ENCODE results near the gene DIAPH3.
"Not testable (repeated sequence)": the region's sequence is repeated elsewhere in the genome, so short reads cannot be mapped to it uniquely, and the experiment has no call there.

The DIAPH3 gene

DNA sequence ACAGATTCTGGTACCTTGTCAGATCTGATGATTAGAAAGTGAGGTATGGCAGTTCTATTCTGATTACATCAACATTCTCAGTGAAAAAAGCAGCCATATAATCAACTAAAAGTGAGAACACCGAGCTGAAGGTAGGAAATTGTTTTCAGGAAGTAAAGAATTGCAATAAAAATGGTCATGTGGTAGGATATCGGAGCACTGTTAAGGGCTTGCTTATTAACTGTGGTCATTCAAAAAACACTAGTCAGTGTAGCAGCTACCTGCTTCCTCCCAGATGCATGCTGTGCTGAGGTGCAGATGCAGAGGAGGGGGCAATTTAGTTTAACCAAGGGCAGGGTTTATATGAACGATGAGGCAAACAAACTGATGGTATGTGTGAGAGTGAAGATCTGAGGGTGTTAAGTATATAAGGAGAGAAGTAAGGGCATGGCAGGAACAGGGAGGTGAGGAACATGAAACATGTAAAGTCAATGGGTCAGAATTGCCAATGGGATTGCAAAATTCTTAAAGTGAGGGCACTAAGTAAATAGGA, 111.9 kb downstream of the DIAPH3 start:
- in situ Hi-C loops (cut with HindIII; ENCODE audit: low pct_ligation_motif_present, low pct_unique_long_range_greater_than_20kb, low sequenced_read_pairs): no loop called here
- DNase-seq: no peak

DNA sequence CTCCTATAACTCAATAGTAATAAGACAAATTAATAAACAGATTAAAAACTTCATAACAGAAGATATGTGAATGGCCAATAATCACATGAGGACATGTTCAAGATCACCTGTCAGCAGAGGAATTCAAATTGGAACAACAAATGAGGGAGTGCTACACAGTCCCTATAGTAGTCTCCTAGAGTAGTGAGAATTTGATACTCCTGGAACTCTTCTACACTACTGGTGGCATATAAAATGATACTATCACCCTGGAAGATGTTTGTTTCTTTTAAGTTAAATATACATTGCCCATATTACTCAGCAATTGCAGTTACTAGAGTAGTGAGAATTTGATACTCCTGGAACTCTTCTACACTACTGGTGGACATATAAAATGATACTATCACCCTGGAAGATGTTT, 115.4 kb downstream of the DIAPH3 start:
- in situ Hi-C loops (cut with HindIII; ENCODE audit: low pct_ligation_motif_present, low pct_unique_long_range_greater_than_20kb, low sequenced_read_pairs); DNase-seq: not testable (repeated sequence)

DNA sequence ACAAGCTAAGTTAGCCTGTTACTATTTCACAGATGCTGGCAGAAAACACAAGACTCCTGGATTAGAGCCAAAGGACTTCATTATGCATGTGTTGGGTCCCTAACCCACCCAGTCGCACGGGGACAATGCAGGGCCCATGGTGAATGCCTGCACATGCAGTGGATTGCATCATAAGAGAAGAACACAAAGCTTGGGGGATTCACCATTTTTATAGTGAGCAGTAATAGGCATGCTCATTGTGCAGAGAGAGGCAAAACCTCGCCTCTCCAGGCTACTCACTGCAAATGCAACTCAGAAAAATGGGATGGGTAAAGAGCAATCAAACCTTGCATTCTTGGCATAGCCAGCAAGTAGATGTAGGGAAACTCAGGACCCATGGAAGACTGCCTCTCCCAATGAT, 115.8 kb downstream of the DIAPH3 start:
- in situ Hi-C loops (cut with HindIII; ENCODE audit: low pct_ligation_motif_present, low pct_unique_long_range_greater_than_20kb, low sequenced_read_pairs): no loop called here

DNA sequence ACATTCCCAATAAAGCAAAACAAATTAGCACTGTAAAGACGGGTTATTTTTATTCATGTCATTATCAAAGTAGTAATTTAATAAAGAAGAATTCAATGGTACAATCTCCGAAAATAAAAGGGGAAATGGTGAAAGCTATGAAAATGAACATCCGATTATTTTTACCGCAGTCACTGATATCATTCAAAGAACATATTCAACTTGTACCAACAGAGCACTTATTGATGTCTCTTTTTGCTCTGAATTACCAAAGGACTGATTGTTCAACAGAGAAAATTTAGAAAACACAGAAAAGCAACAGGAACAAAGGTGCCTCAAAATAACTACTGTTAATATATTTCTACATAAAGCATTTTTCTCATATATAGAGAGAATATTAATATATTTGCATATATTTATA, 119.4 kb downstream of the DIAPH3 start:
- in situ Hi-C loops (cut with HindIII; ENCODE audit: low pct_ligation_motif_present, low pct_unique_long_range_greater_than_20kb, low sequenced_read_pairs): no loop called here
- no peak for DNase-seq

More for the DNA sequence above, 115.8 kb downstream of the DIAPH3 start:
- peak; percentile 39 for DNase-seq

DNA sequence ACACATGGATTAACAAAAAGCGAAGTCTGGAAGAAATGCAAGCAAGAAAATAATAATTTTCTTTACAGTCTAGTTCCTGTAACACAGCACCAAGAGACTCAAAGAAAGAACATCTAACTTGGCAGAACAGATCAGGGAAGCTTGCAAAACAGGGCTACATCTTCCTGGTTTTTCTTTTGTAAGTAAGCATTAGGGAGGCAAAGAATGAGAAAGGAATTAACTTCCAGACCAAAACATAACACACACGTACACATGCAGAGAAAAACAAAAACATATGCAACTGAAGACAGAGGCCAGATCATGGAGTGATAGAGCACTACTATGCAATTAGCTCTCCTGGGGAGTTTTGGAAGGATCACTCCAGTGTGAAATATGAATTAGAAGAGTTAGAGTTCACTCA, 120.5 kb downstream of the DIAPH3 start:
- in situ Hi-C loops (cut with HindIII; ENCODE audit: low pct_ligation_motif_present, low pct_unique_long_range_greater_than_20kb, low sequenced_read_pairs): no loop called here
- no peak for DNase-seq

DNA sequence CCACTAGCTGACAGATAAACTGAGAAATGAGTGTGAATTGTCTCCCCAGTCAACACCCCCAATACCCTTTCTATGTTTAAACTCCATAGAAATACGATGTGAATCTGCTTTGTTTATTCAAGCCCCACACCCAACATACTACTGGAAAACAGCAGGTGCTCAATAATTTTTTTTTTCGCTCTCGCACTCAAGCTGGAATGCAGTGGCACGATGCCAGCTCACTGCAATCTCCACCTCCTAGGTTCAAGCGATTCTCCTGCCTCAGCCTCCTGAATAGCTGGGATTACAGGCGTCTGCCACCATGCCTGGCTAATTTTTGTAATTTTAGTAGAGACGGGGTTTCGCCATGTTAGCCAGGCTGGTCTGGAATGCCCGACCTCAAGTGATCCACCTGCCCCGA, 123.1 kb downstream of the DIAPH3 start:
- in situ Hi-C loops (cut with HindIII; ENCODE audit: low pct_ligation_motif_present, low pct_unique_long_range_greater_than_20kb, low sequenced_read_pairs); DNase-seq: not testable (repeated sequence)

DNA sequence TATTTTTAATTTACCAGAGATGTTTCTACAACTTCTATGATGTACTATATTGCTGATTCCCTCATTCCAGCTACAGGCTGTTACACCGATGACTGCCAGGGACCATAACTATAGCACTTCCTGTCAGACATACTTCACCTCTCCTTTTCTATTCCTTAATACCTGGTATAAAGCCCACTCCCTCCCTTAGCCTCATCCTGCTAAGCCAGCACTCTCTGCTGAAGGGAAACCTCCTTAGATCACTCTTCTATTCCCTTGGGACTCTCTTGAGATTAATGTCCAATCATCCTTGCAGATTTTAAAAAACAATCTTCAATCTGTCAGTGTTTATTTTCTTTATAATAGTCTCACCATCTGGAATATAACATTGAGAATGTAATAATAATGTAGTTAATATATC, 127.9 kb downstream of the DIAPH3 start:
- DNase-seq: no peak
- in situ Hi-C loops (cut with HindIII; ENCODE audit: low pct_ligation_motif_present, low pct_unique_long_range_greater_than_20kb, low sequenced_read_pairs): no loop called here

DNA sequence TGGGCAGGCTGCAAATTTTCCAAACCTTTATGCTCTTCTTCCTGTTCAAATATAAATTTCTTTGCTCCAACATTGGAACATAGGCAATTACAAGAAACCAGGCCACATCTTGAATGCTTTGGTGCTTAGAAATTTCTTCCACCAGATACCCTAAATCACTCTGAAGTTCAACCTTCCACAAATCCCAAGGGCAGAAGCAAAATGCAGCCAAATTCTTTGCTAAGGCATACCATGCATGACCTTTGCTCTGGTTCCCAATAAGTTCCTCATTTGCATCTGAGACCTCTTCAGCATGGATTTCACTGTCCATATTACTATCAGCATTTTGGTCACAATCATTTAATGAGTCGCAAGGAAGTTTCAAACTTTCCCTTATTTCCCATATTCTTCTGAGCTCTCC, 130.9 kb downstream of the DIAPH3 start:
- in situ Hi-C loops (cut with HindIII; ENCODE audit: low pct_ligation_motif_present, low pct_unique_long_range_greater_than_20kb, low sequenced_read_pairs): no loop called here
- DNase-seq: no peak

DNA sequence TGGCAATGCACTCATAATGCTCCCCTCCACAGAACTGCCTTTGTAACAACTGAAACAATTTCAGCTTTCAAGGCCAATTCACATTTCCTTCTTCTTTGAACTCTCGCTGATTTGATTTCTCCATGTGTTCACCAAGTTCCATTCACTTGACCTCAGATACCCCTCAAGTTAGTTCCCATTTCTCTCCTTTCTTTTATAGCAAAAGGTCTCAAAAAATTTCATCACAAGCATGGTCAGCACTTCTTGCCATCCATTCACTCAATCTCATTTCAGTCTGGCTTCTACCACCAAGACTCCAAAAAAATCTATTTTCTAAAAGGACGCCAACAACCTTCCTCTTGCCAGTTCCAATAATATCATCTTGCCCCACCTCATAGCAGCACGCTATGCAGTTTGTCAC, 135.7 kb downstream of the DIAPH3 start:
- no peak for DNase-seq
- in situ Hi-C loops (cut with HindIII; ENCODE audit: low pct_ligation_motif_present, low pct_unique_long_range_greater_than_20kb, low sequenced_read_pairs): no loop called here

DNA sequence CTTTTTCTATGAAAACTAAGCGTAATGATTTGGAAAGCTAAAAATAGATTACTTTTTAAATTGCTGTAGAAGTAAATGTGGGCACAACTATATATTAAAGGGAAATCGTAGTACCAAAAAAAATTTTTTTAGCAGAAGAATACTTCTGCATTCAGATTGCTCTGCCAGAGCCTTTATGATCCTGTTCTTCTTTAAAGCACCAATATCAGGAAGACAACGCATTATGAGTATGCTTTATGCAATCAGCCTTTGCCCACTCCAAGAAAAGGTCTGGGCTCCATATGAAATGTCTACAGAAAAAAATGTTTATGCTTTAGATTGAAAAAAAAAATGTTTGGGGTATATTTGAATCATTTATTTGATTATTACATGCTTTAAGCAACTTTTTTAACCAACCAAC, 137.4 kb downstream of the DIAPH3 start:
- in situ Hi-C loops (cut with HindIII; ENCODE audit: low pct_ligation_motif_present, low pct_unique_long_range_greater_than_20kb, low sequenced_read_pairs): no loop called here
- DNase-seq: no peak

DNA sequence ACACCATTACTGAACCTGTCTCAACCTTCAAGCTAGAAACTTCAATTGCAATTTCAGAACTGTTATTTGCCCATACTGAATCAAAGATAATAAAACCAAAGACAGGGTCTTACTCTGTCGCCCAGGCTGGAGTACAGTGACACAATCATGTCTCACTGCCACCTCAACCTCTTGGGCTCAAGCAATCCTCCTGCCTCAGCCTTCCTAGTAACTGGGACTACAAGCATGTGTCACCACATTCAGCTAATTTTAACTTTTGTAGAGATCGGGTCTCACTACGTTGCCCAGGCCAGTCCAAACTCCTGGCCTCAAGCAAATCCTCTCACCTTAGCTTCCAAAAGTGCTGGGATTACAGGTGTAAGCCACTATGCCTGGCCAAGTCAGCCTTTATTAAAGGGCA, 143.4 kb downstream of the DIAPH3 start:
- in situ Hi-C loops (cut with HindIII; ENCODE audit: low pct_ligation_motif_present, low pct_unique_long_range_greater_than_20kb, low sequenced_read_pairs): no loop called here
- no peak for DNase-seq

DNA sequence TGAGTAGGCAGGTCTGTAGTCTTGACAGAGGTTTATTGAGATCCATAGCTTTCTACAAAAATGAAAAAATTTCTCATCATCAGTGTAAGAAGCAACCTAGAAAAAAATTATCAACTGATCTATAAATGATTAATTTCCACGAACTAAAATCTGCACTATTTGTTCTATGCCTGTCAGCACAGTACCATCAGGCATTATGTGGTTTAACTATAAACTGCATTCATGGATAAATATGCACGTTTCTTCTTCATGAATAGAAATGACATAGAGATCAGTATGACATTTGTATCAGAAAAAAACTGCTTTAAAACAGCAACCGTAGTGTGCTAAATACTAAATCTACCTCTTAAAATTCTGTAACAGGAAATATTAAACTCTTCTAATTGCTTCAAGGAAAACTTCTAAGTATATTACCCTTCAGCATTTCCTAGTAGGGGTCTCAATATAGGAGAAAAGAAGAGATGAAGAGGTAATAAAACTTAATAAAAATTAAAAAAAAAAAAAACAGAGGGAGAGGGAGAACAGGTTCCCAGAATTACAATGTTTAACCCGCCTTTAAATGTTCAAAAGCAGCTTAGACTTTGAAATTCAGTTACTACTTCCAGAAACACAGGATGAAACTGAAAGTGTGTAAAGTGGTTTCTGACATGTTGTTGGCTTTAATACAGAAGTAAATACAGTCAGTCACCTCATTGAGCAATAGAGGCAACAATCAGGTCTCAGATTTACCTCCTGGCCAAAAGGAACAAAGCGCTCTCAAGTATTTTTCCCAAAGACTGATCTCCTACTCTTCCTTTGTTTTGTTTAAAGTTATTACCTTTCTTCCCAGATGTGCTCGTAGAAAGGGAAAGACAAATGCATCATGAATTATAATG, 144.4 kb downstream of the DIAPH3 start:
- DNase-seq: no peak
- in situ Hi-C loops (cut with HindIII; ENCODE audit: low pct_ligation_motif_present, low pct_unique_long_range_greater_than_20kb, low sequenced_read_pairs): no loop called here

DNA sequence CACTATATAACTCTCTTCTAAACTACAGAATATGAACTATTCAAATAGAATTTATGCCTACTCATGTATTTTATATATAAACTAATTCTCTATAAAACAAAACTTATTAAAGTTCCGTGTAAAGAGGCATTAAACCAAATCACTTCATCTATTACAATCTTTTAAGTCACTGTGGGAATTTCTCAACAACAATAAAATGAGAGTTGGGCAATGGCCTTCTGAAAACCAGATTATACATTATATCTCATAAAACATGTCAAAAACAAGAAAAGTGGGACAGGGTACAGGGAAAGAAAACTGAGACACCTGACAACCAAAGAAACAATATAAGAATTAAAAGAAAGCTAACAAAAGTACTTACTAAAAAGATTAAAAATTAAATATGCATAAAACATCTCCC, 145.2 kb downstream of the DIAPH3 start:
- DNase-seq: no peak
- in situ Hi-C loops (cut with HindIII; ENCODE audit: low pct_ligation_motif_present, low pct_unique_long_range_greater_than_20kb, low sequenced_read_pairs): no loop called here

DNA sequence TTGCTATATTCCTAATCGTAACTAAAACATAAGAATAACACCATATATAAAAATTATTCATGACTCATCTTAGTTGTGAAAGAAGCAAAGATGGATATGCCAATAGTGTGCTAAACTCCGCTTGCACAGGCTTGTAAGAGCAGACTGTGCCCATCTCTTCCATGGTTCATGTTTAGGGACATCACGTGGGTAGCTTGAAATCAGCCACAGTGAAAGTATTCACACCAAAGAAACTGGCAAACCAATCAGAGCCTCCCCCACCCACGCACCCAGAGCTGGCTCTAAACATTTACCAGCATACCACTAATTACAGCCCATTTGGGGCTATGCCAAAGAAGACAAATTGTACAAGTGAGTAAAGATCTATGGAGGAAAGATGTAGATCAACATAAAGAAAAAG, 147.5 kb downstream of the DIAPH3 start:
- no peak for DNase-seq
- in situ Hi-C loops (cut with HindIII; ENCODE audit: low pct_ligation_motif_present, low pct_unique_long_range_greater_than_20kb, low sequenced_read_pairs): no loop called here

DNA sequence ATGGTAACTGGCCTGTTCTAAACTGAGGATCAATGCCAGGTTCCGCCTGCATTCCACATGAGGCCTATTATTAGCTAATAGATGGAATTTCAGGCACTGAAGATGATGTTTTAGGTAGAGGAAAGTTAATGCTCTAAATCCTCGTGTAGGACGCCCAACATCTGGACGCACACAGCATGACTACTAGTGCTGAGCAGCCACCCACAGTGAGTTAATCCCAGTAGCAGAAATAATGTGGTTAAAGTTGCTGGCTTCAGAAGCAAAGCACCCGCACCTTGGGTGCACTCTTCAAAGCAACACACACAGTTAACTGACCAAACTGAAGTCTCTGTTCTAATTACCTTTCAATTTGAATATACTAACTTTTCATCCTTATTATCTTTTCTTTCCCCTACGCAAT, 150.6 kb downstream of the DIAPH3 start:
- DNase-seq: no peak
- in situ Hi-C loops (cut with HindIII; ENCODE audit: low pct_ligation_motif_present, low pct_unique_long_range_greater_than_20kb, low sequenced_read_pairs): no loop called here

DNA sequence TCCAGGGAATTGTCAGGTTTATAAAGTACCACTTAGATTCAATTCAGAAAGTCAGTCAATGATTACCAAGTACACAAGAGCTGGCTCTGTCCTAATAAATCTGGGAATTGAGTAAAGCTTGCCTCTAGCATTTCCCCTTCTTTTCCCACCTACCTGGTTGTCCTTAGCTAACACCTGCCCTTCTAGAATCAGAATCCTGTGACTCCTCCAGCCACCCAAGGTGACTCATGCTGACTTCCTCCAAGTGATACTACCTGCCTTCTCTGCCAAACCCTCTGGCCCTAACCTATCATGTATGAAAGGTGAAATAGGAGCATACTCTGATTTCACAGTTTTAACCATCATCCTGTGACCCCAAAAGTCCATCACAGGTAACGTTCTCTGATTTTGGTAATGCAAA, 151.2 kb downstream of the DIAPH3 start:
- no peak for DNase-seq
- in situ Hi-C loops (cut with HindIII; ENCODE audit: low pct_ligation_motif_present, low pct_unique_long_range_greater_than_20kb, low sequenced_read_pairs): no loop called here

DNA sequence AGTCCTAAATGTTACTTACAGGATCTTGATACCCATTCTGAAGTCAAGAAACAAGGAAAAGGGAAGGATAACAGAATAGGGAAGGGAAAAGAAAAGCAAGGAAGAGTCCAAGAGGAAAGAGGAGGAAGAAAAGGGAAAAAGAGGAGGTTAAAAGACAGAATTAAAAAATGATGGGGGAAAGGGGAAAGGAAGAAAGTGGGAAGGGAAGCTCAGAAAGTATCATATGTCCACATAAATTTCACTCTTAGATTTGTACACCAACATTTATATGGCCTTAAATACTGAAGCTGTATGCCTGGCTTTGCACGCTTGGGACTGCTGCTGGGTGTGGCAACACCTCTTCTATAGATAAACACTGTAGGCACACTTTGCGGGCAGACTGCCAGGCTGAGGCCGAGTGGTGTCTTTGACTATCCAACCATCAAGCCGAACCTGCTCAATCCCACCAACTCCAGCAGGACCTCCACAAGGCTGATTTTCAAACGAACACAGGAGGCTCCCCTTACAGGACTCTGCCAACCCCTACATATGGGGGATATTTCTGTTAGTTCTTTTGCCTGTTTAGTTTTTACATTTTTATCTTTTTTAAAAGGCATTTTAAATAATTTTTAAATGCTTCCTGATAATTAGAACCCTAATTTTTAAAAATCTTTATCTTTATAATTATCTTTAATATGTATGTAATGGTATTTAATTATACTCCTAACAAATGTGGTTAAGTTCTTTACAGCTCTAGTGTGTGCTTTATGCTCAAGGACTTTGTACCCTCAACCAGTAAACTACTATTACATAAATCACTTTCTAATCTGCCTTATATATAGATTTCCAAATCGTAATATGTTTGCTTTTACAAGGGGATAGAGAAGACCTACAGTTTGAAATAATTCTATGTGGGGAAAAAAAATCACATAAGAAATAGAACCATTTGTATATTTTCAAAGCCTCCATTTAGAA, 154.2 kb downstream of the DIAPH3 start:
- no peak for DNase-seq
- in situ Hi-C loops (cut with HindIII; ENCODE audit: low pct_ligation_motif_present, low pct_unique_long_range_greater_than_20kb, low sequenced_read_pairs): no loop called here

DNA sequence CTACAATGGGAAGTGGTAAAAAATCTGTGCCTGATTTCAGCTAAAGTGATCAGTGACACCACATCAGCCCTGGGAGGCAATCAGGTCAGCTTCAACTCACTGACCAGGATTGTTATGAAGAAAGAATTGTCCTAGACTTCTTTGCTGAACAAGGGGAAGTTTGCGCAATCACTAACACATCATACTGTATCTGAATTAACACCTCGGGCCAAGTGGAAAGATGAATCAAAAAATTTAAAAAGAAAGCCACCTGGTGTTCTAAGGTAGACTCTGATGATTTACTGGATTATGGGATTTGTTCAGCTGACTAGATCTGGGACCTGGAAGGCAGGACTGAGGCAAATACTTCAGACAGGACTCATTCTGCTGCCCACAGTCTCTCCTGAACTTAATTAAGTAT, 161.8 kb downstream of the DIAPH3 start:
- no peak for DNase-seq
- in situ Hi-C loops (cut with HindIII; ENCODE audit: low pct_ligation_motif_present, low pct_unique_long_range_greater_than_20kb, low sequenced_read_pairs): no loop called here

DNA sequence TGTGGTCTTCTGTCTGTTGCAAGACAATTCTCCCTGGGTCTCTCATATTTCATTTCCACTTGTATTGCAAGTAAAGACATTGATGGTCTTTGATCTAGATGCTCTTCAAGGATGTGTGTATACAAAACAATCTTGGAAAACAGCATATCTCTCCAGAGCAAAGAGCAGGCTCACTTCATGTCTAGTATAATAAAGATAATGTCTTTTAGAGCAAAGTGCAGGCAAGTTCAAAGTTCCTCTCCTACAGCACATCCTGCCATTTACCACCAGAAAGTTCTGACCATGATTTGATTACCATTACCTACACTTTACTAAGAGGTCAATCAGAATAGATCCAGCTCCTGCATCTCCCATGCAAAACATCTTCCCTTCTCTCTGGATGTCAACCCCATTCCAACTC, 162.8 kb downstream of the DIAPH3 start:
- in situ Hi-C loops (cut with HindIII; ENCODE audit: low pct_ligation_motif_present, low pct_unique_long_range_greater_than_20kb, low sequenced_read_pairs): no loop called here

More for the DNA sequence above, 162.8 kb downstream of the DIAPH3 start:
- no peak for DNase-seq
